DOHH2 (cell line): ENCODE data around the gene CSNK1A1.

ENCODE experiments used
- H3F3A ChIP-seq: fragments of 200-600 bp; sonication (generic), shearing (Covaris generic); 2 replicates; pipeline ENCODE4 v1.6.0; 2016; ENCODE audit warnings: antibody characterized with exemption, mild to moderate bottlenecking; ENCODE audit not compliant: control insufficient read depth, insufficient read depth
- H3K27ac ChIP-seq: fragments of 200-600 bp; sonication (generic); 2 replicates; pipeline ENCODE4 v1.5.1; 2014; ENCODE audit warnings: low read depth, mild to moderate bottlenecking, low read length, moderate library complexity
- H3K27me3 ChIP-seq: fragments of 200-600 bp; sonication (generic); 2 replicates; pipeline ENCODE4 v1.6.1; 2014; ENCODE audit warnings: mild to moderate bottlenecking, low read length, mixed read lengths; ENCODE audit not compliant: control insufficient read depth
- H3K36me3 ChIP-seq: fragments of 200-600 bp; sonication (generic); 2 replicates; pipeline ENCODE4 v1.6.1; 2014; ENCODE audit warnings: mild to moderate bottlenecking, low read length, moderate library complexity, mixed read lengths; ENCODE audit not compliant: control insufficient read depth
- H3K4me1 ChIP-seq: fragments of 200-600 bp; sonication (generic); 2 replicates; pipeline ENCODE4 v1.6.1; 2014; ENCODE audit warnings: mild to moderate bottlenecking, low read length, mixed read lengths; ENCODE audit not compliant: control insufficient read depth
- H3K4me2 ChIP-seq: fragments of 200-600 bp; sonication (generic); 2 replicates; pipeline ENCODE4 v1.6.0; 2014; ENCODE audit warnings: mild to moderate bottlenecking, low read length, moderate library complexity
- H3K4me3 ChIP-seq: fragments of 200-600 bp; sonication (generic); 2 replicates; pipeline ENCODE4 v1.5.1; 2014; ENCODE audit warnings: mild to moderate bottlenecking, low read length, mixed read lengths
- H3K79me2 ChIP-seq: fragments of 200-600 bp; sonication (generic); 2 replicates; pipeline ENCODE4 v1.6.1; 2014; ENCODE audit warnings: mild to moderate bottlenecking, low read length, mixed read lengths; ENCODE audit not compliant: control insufficient read depth
- H3K9me2 ChIP-seq: fragments of 200-600 bp; sonication (generic); replicated peaks from 2 replicates; pipeline ENCODE4 v1.6.1; 2014; ENCODE audit warnings: mild to moderate bottlenecking, low read length, mixed read lengths; ENCODE audit not compliant: control insufficient read depth
- H3K9me3 ChIP-seq: fragments of 200-600 bp; sonication (generic); 2 replicates; pipeline ENCODE4 v1.6.1; 2014; ENCODE audit warnings: antibody characterized with exemption, low read length, mixed read lengths; ENCODE audit not compliant: control insufficient read depth, insufficient read depth
- H4K20me1 ChIP-seq: fragments of 200-600 bp; sonication (generic); 2 replicates; pipeline ENCODE4 v1.6.0; 2014; ENCODE audit warnings: low read depth, mild to moderate bottlenecking, antibody characterized with exemption, low read length, moderate library complexity; ENCODE audit not compliant: control insufficient read depth, insufficient read depth
- EZH2phosphoT487 ChIP-seq: fragments of 200-600 bp; sonication (generic); IDR thresholded peaks from 2 replicates; pipeline ENCODE4 v1.6.1; 2017; ENCODE audit warnings: borderline replicate concordance, mild to moderate bottlenecking, antibody characterized with exemption, low read length, moderate library complexity, mixed read lengths
- TF ChIP-seq, protein P1 (sequence below): fragments of 200-600 bp; sonication (generic); IDR thresholded peaks from one replicate; pipeline ENCODE4 v1.5.1; 2014; ENCODE audit warnings: antibody characterized with exemption, mild to moderate bottlenecking, low read depth, low read length; ENCODE audit not compliant: poor library complexity, severe bottlenecking

The CSNK1A1 gene

DNA sequence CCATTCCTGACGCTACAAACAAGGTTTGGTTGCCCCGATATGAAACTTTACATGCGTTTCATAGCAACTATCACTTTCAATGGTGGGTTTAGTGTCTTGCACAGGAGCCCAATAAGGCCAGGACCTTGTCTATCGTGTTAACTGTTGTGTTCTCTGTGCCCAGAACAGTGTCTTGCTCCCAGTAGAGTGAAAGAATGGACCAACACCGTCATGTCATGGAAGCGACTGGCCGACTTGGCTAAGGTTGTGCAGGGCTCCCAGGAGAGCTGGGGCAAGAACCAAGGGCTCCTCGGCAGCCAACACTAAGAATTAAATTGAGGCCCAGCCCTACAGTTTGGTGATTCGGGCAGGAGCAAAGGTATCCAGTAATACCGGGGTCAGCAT is 29.6 kb upstream of the CSNK1A1 start:
- no peak for TF ChIP-seq EZH2phosphoT487
- TF ChIP-seq, protein P1, sequence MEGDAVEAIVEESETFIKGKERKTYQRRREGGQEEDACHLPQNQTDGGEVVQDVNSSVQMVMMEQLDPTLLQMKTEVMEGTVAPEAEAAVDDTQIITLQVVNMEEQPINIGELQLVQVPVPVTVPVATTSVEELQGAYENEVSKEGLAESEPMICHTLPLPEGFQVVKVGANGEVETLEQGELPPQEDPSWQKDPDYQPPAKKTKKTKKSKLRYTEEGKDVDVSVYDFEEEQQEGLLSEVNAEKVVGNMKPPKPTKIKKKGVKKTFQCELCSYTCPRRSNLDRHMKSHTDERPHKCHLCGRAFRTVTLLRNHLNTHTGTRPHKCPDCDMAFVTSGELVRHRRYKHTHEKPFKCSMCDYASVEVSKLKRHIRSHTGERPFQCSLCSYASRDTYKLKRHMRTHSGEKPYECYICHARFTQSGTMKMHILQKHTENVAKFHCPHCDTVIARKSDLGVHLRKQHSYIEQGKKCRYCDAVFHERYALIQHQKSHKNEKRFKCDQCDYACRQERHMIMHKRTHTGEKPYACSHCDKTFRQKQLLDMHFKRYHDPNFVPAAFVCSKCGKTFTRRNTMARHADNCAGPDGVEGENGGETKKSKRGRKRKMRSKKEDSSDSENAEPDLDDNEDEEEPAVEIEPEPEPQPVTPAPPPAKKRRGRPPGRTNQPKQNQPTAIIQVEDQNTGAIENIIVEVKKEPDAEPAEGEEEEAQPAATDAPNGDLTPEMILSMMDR: no peak
- H3K4me3 ChIP-seq: peak overlapping the region; percentile 80
- peaks cover 4% of the 10 kb centered on the region; the same call in 1 of the 2 replicates for H3K36me3 ChIP-seq

DNA sequence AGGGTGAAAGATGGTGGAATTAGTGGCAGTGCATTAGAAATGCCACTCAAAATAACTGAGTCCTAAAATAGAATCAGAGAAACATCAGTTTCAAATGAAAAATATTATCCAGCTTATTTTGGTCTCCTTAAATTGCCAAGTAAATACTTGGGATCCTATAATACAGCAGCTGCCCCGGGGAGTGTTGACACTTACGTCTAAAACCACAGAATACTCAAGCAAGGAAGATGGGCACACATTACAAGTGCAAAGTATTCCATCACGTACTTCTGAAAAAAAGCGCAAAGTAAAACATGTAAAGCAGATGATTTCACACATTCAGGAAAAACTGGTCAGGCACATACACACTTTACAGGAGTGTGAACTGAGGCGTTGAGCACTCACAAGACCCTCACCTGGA is 27.7 kb upstream of the CSNK1A1 start:
- Histone ChIP-seq H4K20me1 (no peaks in the 10 kb centered on the region), H3K4me3 (no peak overlapping the region), H3K27ac (no peak overlapping the region), H3K79me2 (peaks cover 22% of the 10 kb centered on the region), H3F3A (peaks cover 4% of the 10 kb centered on the region), H3K36me3 (no peaks in the 10 kb centered on the region), H3K4me1 (peaks cover 52% of the 10 kb centered on the region), H3K9me3 (no peaks in the 10 kb centered on the region), H3K9me2 (no peaks in the 10 kb centered on the region), H3K27me3 (no peaks in the 10 kb centered on the region), H3K4me2 (no peak overlapping the region)
- TF ChIP-seq, protein P1: no peak
- no peak for TF ChIP-seq EZH2phosphoT487

More for the DNA sequence above, 29.6 kb upstream of the CSNK1A1 start:
- H3K79me2 ChIP-seq: peaks cover 32% of the 10 kb centered on the region
- peaks cover 7% of the 10 kb centered on the region for H3F3A ChIP-seq
- H3K27me3 ChIP-seq: no peaks in the 10 kb centered on the region
- H3K9me2 ChIP-seq: no peaks in the 10 kb centered on the region
- H3K4me1 ChIP-seq: peaks cover 66% of the 10 kb centered on the region
- no peaks in the 10 kb centered on the region for H3K9me3 ChIP-seq
- H4K20me1 ChIP-seq: no peaks in the 10 kb centered on the region
- H3K27ac ChIP-seq: peak overlapping the region; percentile 76
- peak overlapping the region; percentile 71 for H3K4me2 ChIP-seq

DNA sequence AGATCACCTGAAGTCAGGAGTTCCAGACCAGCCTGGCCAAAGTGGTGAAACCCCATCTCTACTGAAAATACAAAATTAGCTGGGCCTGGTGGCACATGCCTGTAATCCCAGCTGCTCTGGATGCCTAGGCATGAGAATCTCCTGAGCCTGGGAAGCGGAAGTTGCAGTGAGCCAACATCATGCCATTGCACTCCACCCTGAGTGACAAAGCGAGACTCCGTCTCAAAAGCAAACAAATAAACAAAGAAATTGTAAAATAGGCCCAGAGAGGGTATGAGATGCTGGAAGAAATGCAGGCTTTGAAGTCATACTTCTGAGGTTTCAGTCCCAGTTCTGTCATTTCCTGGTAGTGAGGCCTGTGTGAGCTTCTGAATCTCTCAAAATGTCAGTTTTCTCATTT is 24.8 kb upstream of the CSNK1A1 start:
- Histone ChIP-seq H3K36me3 (no peaks in the 10 kb centered on the region), H3K4me1 (peaks cover 27% of the 10 kb centered on the region), H4K20me1 (no peaks in the 10 kb centered on the region), H3K79me2 (no peaks in the 10 kb centered on the region), H3K27me3 (no peaks in the 10 kb centered on the region), H3K9me3 (no peaks in the 10 kb centered on the region), H3K4me2 (no peak overlapping the region), H3F3A (0 out of 2 replicates have a peak, but pooled peaks cover 5% of the 10 kb centered on the region), H3K9me2 (no peaks in the 10 kb centered on the region), H3K4me3 (no peak overlapping the region), H3K27ac (no peak overlapping the region)
- TF ChIP-seq, protein P1: no peak
- TF ChIP-seq EZH2phosphoT487: no peak

- no peak for TF ChIP-seq EZH2phosphoT487
- TF ChIP-seq, protein P1: no peak
- Histone ChIP-seq H3K9me3 (no peaks in the 10 kb centered on the region), H3K4me1 (peaks cover 18% of the 10 kb centered on the region), H4K20me1 (no peaks in the 10 kb centered on the region), H3K27ac (no peak overlapping the region), H3K79me2 (no peaks in the 10 kb centered on the region), H3K4me2 (no peak overlapping the region), H3K36me3 (no peaks in the 10 kb centered on the region), H3F3A (0 out of 2 replicates have a peak, but pooled peaks cover 5% of the 10 kb centered on the region), H3K4me3 (no peak overlapping the region), H3K27me3 (no peaks in the 10 kb centered on the region), H3K9me2 (no peaks in the 10 kb centered on the region)
Observed at GRCh38 chr5:149575131-149575530, 23.9 kb upstream of the CSNK1A1 start.
